Activated CD4-positive, alpha-beta T cell treated with anti-CD3 and anti-CD28 coated beads for 24 hours (primary cell): ENCODE data around the gene ASAP3.

Source experiments
- DNase-seq, 2 donors: peaks; one replicate each; pipeline ENCODE4 v3.0.0-alpha.2; 2020; ENCODE audit warnings: low read depth in 2 of 2

ASAP3 gene

GRCh38 chr1:23483321-23484252 lies at the start of gene ASAP3:
Gene ASAP3, minus strand, starts transcription at chr1:23484179. Its CDS starts 46 bp downstream, at chr1:23484133.
- DNase-seq: no peak

GRCh38 chr1:23533246-23534023 lies 49.5 kb upstream of the ASAP3 start:
- DNase-seq: no peak

GRCh38 chr1:23531562-23532094 lies 47.6 kb upstream of the ASAP3 start:
- no peak for DNase-seq

- peak; percentile 60 to 68 for DNase-seq
Observed at GRCh38 chr1:23530747-23531561, 47.0 kb upstream of the ASAP3 start, which contains the start of gene E2F2. Gene E2F2, minus strand, starts transcription at chr1:23531233. Its CDS starts 440 bp downstream, at chr1:23530793.

GRCh38 chr1:23530087-23530746 lies 46.2 kb upstream of the ASAP3 start:
- DNase-seq: no peak

- DNase-seq: no peak
Observed at GRCh38 chr1:23529146-23530086, 45.4 kb upstream of the ASAP3 start.

GRCh38 chr1:23528250-23528978 lies 44.4 kb upstream of the ASAP3 start:
- DNase-seq: peak; percentile 47 to 67

- DNase-seq: no peak
Observed at GRCh38 chr1:23527900-23528249, 43.9 kb upstream of the ASAP3 start.

- no peak for DNase-seq
Observed at GRCh38 chr1:23527366-23527765, 43.4 kb upstream of the ASAP3 start.

- DNase-seq: no peak
Observed at GRCh38 chr1:23526329-23527041, 42.5 kb upstream of the ASAP3 start.

GRCh38 chr1:23525558-23526250 lies 41.7 kb upstream of the ASAP3 start:
- no peak for DNase-seq

GRCh38 chr1:23524716-23525401 lies 40.9 kb upstream of the ASAP3 start:
- no peak for DNase-seq

GRCh38 chr1:23524163-23524562 lies 40.2 kb upstream of the ASAP3 start:
- DNase-seq: no peak

GRCh38 chr1:23522244-23522982 lies 38.4 kb upstream of the ASAP3 start:
- DNase-seq: no peak

- no peak for DNase-seq
Observed at GRCh38 chr1:23521588-23521987, 37.6 kb upstream of the ASAP3 start.

GRCh38 chr1:23517581-23517980 lies 33.6 kb upstream of the ASAP3 start:
- no peak for DNase-seq

GRCh38 chr1:23515905-23516304 lies 31.9 kb upstream of the ASAP3 start:
- no peak for DNase-seq
